Mononuclear cell (primary cell): Measurements from ENCODE around the gene TMEM221. TPM values are rescaled to one million over a fixed set of nuclear protein-coding genes. Genes with fewer than 3 reads are reported as not detected.

ENCODE experiments used
- H3K27me3 ChIP-seq: 2 replicates; pipeline ENCODE4 v1.6.0; 2011; ENCODE audit warnings: low read length, control low read depth; ENCODE audit not compliant: insufficient read depth
- H3K4me1 ChIP-seq: 2 replicates; pipeline ENCODE4 v1.5.1; 2011; ENCODE audit warnings: mild to moderate bottlenecking, low read length, control low read depth; ENCODE audit not compliant: insufficient read depth
- H3K4me3 ChIP-seq: 2 replicates; pipeline ENCODE4 v1.5.1; 2011; ENCODE audit warnings: mild to moderate bottlenecking, low read length, moderate library complexity
- H3K9me3 ChIP-seq: 2 replicates; pipeline ENCODE4 v1.5.1; 2011; ENCODE audit warnings: low read depth, mild to moderate bottlenecking, control low read depth, low read length
- total RNA-seq: library from RNA; depleted of rRNA; stranded (reverse); fragments of >200 nt; gene quantifications from one replicate; pipeline ENCODE4 v1.2.3, GENCODE V29; 2012

The TMEM221 gene
- total RNA-seq, 1 donor: not detected

DNA sequence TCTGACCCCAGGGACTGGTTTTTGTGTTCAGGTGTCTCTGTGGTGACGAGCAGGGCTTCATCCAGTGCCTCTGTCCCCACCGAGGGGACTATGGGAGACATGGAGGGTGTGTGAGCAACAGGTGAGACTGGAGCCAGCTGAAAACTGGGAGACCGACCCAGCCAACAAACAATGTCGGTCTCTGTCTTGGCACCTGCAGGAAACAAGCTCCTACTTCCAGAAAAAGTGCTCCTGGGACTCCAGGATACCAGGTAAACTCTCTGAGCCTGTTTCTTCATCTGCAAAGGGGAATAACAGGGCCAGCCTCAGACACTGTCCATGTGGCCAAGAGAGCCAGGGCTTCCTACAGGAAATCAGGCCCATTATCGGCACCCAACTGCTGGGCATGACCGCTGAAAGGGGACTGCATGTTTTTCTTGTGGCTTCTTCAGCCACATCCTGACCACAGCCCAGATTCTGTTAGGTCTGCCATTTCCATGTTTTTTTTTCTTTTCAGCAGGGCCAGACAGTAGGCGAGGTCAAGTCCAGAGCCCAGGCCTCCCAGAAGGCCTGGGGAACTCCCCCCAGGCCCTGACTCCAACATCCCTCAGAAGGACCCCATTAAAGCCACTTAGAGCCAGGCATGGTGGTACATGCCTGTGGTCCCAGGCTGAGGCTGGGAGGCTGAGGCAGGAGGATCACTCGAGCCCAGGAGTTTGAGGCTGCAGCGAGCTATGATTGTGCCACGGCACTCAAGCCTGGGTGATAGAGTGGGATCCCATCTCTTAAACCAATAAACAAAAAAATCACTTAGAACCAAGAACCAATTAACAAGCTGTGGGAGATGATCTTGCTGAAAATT, 42.2 kb downstream of the TMEM221 start:
- Histone ChIP-seq H3K4me3 (peak overlapping the region; percentile 57), H3K4me1 (peaks cover 33% of the 10 kb centered on the region), H3K27me3 (no peaks in the 10 kb centered on the region), H3K9me3 (no peaks in the 10 kb centered on the region)

- peaks cover 33% of the 10 kb centered on the region for H3K4me1 ChIP-seq
- H3K9me3 ChIP-seq: no peaks in the 10 kb centered on the region
- H3K4me3 ChIP-seq: peak within 1 kb of the TSS; percentile 57
- H3K27me3 ChIP-seq: no peaks in the 10 kb centered on the region
Measured at GRCh38 chr19:17405250-17406045, 43.0 kb downstream of the TMEM221 start, which contains the start of gene BST2. Gene BST2 (minus strand): TSS chr19:17405630. CDS start chr19:17405575, 55 bp downstream.

DNA sequence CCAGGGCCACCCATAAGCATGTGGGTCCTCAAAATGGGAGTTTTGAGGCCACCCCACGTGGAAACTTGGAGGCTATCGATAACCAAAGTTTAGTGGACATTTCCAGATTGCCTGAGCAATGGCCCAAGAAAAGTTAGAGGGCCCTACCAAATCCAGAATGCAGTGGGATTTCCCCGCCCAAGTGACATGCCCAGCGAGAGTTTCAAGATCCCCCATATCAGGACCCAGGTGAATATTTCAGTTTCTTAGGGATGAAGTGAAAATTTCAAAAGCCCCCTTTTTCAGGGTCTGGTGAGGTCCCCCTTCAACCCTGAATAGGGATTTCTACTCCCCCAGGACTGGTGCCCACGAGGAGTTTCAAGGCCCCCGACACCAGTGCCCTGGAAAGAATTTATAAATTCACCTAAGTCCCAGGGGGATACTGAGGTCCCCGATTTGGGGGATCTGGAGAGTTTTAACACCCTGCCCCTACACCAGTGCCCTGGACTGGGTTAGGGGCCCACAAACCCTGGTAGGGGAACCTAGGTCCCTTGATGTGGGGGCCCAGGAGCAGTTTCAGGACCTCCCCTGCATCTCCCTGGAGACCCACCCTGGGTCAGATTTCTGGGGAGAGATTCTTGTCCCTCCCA, 43.7 kb downstream of the TMEM221 start:
- Histone ChIP-seq H3K27me3 (no peaks in the 10 kb centered on the region), H3K4me1 (peaks cover 33% of the 10 kb centered on the region), H3K4me3 (peak overlapping the region; percentile 57), H3K9me3 (no peaks in the 10 kb centered on the region)

- Histone ChIP-seq H3K27me3 (no peaks in the 10 kb centered on the region), H3K4me3 (peak overlapping the region; percentile 57), H3K4me1 (peaks cover 33% of the 10 kb centered on the region), H3K9me3 (no peaks in the 10 kb centered on the region)
Measured at GRCh38 chr19:17404015-17404414, 44.5 kb downstream of the TMEM221 start.

DNA sequence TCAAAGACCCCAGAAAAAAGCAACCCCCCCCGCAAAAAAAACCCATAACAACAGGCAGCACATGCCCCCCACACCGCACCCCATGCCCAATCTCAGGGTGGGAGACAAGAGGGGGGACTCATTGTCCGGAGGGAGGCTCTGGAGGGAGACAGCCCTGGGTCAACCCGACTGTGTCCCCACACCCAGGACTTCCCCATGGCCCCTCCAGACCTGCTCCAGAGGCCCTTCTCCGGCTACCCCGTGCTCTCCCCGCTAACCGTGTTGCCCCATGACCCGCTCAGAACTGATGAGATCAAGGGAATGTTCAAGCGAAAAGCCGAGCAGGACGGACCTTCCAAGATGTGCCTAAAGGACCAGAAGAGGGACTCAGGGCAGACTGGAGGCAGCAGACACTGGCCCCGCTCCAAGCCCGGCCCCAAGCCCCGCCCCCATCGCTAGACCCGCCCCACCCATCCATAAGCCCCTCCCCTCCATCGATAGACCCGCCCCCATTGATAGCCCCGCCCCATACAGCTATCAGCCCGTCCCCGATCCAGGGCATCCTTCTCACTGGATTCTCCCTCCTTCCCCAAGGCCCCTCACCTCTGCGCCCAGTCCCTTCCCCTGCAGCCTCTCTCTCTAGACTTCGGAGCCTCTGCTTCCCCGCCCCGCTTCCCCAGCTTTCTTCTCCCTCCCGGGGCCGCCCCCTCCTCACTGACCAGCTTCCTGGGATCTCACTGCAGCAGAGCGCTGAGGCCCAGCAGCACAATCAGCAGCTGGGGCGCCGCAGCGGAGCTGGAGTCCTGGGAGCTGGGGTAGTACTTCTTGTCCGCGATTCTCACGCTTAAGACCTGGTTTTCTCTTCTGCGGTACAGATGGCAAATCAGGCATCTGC, 45.2 kb downstream of the TMEM221 start:
- H3K4me3 ChIP-seq: no peak overlapping the region
- H3K9me3 ChIP-seq: no peaks in the 10 kb centered on the region
- no peaks in the 10 kb centered on the region for H3K27me3 ChIP-seq
- H3K4me1 ChIP-seq: peaks cover 33% of the 10 kb centered on the region

DNA sequence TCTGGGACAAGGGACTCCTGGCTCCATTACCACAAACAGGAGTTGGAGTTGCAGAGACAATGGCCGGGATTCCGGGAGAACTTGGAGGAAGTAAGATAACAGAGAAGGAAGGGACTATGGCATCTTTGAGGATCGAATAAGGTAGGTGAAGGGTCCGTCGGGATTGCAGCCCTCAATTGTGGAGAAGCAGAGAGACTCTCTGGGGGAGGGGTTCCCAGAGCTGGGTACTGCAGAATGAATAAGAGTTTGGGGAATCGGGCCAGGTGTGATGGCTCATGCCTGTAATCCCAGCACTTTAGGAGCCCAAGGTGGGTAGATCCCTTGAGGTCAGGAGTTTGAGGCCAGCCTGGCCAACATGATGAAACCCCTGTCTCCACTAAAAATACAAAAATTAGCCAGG, 46.8 kb downstream of the TMEM221 start:
- H3K9me3 ChIP-seq: no peaks in the 10 kb centered on the region
- H3K4me1 ChIP-seq: peaks cover 27% of the 10 kb centered on the region
- no peak overlapping the region for H3K4me3 ChIP-seq
- no peaks in the 10 kb centered on the region for H3K27me3 ChIP-seq

DNA sequence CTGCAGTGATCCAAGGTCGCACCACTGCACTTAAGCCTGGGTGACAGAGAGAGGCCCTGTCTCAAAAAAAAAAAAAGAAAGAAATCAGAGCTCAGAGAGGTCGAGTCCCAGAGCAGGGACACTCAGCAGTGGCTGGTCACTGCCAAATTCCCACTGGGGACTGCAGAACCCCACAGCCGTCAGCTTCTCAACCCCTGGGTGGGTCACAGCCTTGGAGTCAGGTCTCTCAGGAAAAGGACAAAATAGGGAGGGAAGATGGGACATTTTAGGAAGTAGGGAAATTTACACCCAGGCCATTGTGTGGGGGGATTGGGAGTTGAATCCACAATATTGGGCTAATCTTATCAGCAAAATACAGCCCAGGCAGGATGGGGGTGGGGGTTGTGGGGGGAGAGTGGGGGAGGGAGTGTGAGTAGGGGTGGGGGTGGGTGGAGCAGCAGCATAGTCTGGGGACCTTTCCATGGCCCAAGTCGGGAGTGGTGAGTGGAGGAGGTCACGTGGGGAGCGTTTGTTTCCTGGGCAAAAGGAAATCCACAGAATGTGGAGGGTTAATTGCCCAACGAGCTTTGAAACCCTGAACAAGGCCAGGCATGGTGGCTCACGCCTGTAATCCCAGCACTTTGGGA, 49.5 kb downstream of the TMEM221 start:
- Histone ChIP-seq H3K4me3 (no peak overlapping the region), H3K9me3 (no peaks in the 10 kb centered on the region)

GRCh38 chr19:17394891-17395415, 53.5 kb downstream of the TMEM221 start:
- Histone ChIP-seq H3K4me1 (peaks cover 37% of the 10 kb centered on the region), H3K9me3 (no peaks in the 10 kb centered on the region), H3K4me3 (no peak overlapping the region), H3K27me3 (no peaks in the 10 kb centered on the region)

More for the DNA sequence above, 49.5 kb downstream of the TMEM221 start:
- Histone ChIP-seq H3K27me3 (no peaks in the 10 kb centered on the region), H3K4me1 (peaks cover 20% of the 10 kb centered on the region)

DNA sequence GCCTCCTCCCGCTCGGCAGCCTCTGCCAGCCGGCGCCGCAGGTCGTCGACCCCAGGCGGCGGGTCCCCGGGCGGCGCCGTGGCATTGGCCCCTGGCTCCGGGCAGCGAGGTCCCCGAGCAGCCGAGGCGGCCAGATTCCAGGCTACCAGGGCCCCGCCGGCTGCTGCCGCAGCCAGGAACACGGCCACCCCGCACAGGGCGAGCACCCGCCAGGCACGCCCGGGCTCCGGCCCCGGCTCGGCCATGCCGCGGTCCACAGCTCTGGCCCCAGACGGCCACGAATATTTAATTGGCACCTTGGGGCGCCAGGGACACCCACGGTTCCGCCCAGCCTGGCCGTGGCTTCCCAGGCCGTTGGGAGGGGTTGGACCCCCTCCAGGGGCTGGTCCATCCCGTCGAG, 54.6 kb downstream of the TMEM221 start, which contains the start of gene CCDC194:
CCDC194 (minus strand) TSS at position 283 of the 400 bp plus-strand sequence; CDS start at position 245, 38 bp downstream.
- no peak within 1 kb of the TSS for H3K4me3 ChIP-seq
- peaks cover 37% of the 10 kb centered on the region for H3K4me1 ChIP-seq
- H3K9me3 ChIP-seq: no peaks in the 10 kb centered on the region
- no peaks in the 10 kb centered on the region for H3K27me3 ChIP-seq

- Histone ChIP-seq H3K4me3 (no peak overlapping the region), H3K9me3 (no peaks in the 10 kb centered on the region), H3K27me3 (no peaks in the 10 kb centered on the region), H3K4me1 (peaks cover 37% of the 10 kb centered on the region)
Measured at GRCh38 chr19:17393002-17393401, 55.5 kb downstream of the TMEM221 start.

GRCh38 chr19:17391371-17392151, 56.9 kb downstream of the TMEM221 start:
- Histone ChIP-seq H3K9me3 (no peaks in the 10 kb centered on the region), H3K4me1 (peaks cover 37% of the 10 kb centered on the region), H3K4me3 (peak overlapping the region; percentile 33), H3K27me3 (no peaks in the 10 kb centered on the region)

DNA sequence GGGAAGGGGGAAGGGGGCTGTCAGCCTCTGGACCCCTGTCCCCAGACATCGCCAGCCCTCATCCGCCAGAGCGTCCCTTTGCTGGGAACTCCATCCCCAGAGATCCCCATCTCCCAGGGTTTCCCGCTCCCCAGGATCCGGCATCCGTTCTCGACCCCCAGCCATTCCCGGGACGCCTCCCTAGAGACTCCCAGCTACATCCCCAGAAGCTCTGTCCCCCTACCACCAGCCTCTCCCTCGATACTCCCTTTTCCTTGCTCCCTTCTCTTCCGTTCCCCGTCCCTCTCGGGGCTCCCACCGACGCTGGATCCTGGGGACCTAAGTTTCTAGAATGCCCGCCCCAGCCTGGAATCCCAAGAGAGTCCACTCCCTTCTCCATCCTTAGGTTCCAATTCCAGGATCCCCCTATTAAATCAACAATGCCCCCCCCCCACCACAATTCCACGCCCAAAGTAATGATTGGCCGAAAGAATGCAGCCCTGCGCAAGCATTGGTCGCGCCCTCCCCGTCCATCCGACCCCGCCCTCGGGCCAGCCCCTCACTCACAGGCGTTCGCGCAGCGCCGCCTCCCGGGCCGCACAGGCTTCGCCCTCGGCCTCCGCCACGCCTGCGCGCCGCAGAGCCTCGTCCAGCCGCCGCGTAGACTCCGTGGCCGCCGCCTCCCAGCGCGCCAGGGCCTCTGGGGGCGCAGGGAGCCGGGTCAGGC, 57.6 kb downstream of the TMEM221 start:
- peak overlapping the region; percentile 33 for H3K4me3 ChIP-seq
- H3K4me1 ChIP-seq: peaks cover 37% of the 10 kb centered on the region

More for the DNA sequence above, 57.6 kb downstream of the TMEM221 start:
- H3K9me3 ChIP-seq: no peaks in the 10 kb centered on the region
- no peaks in the 10 kb centered on the region for H3K27me3 ChIP-seq
